ENCODE measurements around the gene SND1. TPM values are rescaled to one million over a fixed set of nuclear protein-coding genes. Genes with fewer than 3 reads are reported as not detected.

The SND1 gene
- total RNA-seq, 2 donors from 2014 or later, result 146 to 155 TPM

- DNase-seq, result no peak
- TF ChIP-seq CTCF (IDR thresholded peaks at IDR 0.05) (no peak), POLR2A (IDR thresholded peaks at IDR 0.05) (no peak)
- 15 to 27% methylated on average over 1 of the region's 1 CpG for WGBS, 2 donors
- H3K4me3 ChIP-seq, result no peak overlapping the region
- H3K4me1 ChIP-seq, result peaks cover 10% of the 10 kb centered on the region
- no peaks in the 10 kb centered on the region for H3K27me3 ChIP-seq
- no peak overlapping the region for H3K27ac ChIP-seq
- intact Hi-C loops (cut with DNase I), result no loop called here
- no peaks in the 10 kb centered on the region for H3K36me3 ChIP-seq (replicated peaks in 1 of 2; ENCODE audit: insufficient read depth in 1 of 2, low read depth in 2 of 2)
- peak; percentile 30 for ATAC-seq
- H3K9me3 ChIP-seq, result no peaks in the 10 kb centered on the region
These were observed 213.5 kb downstream of the SND1 start for GRCh38 chr7:127865466-127865865.

- Histone ChIP-seq H3K27ac (no peak overlapping the region), H3K36me3 (replicated peaks in 1 of 2; ENCODE audit: insufficient read depth in 1 of 2, low read depth in 2 of 2) (no peaks in the 10 kb centered on the region), H3K4me1 (peaks cover 6% of the 10 kb centered on the region), H3K4me3 (no peak overlapping the region), H3K9me3 (no peaks in the 10 kb centered on the region), H3K27me3 (no peaks in the 10 kb centered on the region)
- 82 to 89% methylated on average over 6 of the region's 6 CpGs for WGBS, 2 donors
- ATAC-seq (no peak), DNase-seq (no peak)
- TF ChIP-seq POLR2A (IDR thresholded peaks at IDR 0.05), result no peak
- no peak for TF ChIP-seq CTCF (IDR thresholded peaks at IDR 0.05)
- intact Hi-C loops (cut with DNase I), result no loop called here
These were observed 218.4 kb downstream of the SND1 start for GRCh38 chr7:127870231-127870907.

- intact Hi-C loops (cut with DNase I), result no loop called here
- H3K4me1 ChIP-seq, result peaks cover 6% of the 10 kb centered on the region
- no peak overlapping the region for H3K27ac ChIP-seq
- ATAC-seq (no peak), DNase-seq (no peak)
- 95 to 98% methylated on average over 3 of the region's 3 CpGs for WGBS, 2 donors
- no peaks in the 10 kb centered on the region for H3K9me3 ChIP-seq
- TF ChIP-seq CTCF (IDR thresholded peaks at IDR 0.05) (no peak), POLR2A (IDR thresholded peaks at IDR 0.05) (no peak)
- H3K27me3 ChIP-seq, result no peaks in the 10 kb centered on the region
- no peaks in the 10 kb centered on the region for H3K36me3 ChIP-seq (replicated peaks in 1 of 2; ENCODE audit: insufficient read depth in 1 of 2, low read depth in 2 of 2)
- H3K4me3 ChIP-seq, result no peak overlapping the region
These were observed 219.2 kb downstream of the SND1 start for GRCh38 chr7:127871226-127871625.

- WGBS, 2 donors, result 92 to 100% methylated on average over 1 of the region's 1 CpG
- TF ChIP-seq CTCF (IDR thresholded peaks at IDR 0.05) (no peak), POLR2A (IDR thresholded peaks at IDR 0.05) (no peak)
- no peak for DNase-seq
- Histone ChIP-seq H3K9me3 (no peaks in the 10 kb centered on the region), H3K4me1 (peaks cover 15% of the 10 kb centered on the region), H3K27ac (no peak overlapping the region), H3K27me3 (no peaks in the 10 kb centered on the region), H3K4me3 (no peak overlapping the region), H3K36me3 (replicated peaks in 1 of 2; ENCODE audit: insufficient read depth in 1 of 2, low read depth in 2 of 2) (no peaks in the 10 kb centered on the region)
- intact Hi-C loops (cut with DNase I), result no loop called here
- no peak for ATAC-seq
These were observed 220.1 kb downstream of the SND1 start for GRCh38 chr7:127872122-127872521.

GRCh38 chr7:127873151-127873550 lies 221.2 kb downstream of the SND1 start:
- peaks cover 25% of the 10 kb centered on the region for H3K4me1 ChIP-seq
- no peaks in the 10 kb centered on the region for H3K27me3 ChIP-seq
- H3K27ac ChIP-seq, result no peak overlapping the region
- intact Hi-C loops (cut with DNase I), result no loop called here
- H3K4me3 ChIP-seq, result no peak overlapping the region
- H3K9me3 ChIP-seq, result no peaks in the 10 kb centered on the region
- H3K36me3 ChIP-seq (replicated peaks in 1 of 2; ENCODE audit: insufficient read depth in 1 of 2, low read depth in 2 of 2), result no peaks in the 10 kb centered on the region
- WGBS, 2 donors, result 96 to 100% methylated on average over 3 of the region's 3 CpGs
- TF ChIP-seq CTCF (IDR thresholded peaks at IDR 0.05) (no peak), POLR2A (IDR thresholded peaks at IDR 0.05) (no peak)
- DNase-seq (no peak), ATAC-seq (no peak)

Data from body of pancreas (tissue), 4 donors.